ENCODE data around the gene EFCAB8. TPM values are rescaled to one million over a fixed set of nuclear protein-coding genes. Genes with fewer than 3 reads are reported as not detected.
A peak's percentile ranks its signal among the peaks of the same experiment; 100 is the strongest.
"Not testable (repeated sequence)": the region's sequence is repeated elsewhere in the genome, so short reads cannot be mapped to it uniquely, and the experiment has no call there.

Gene EFCAB8
- total RNA-seq, 1 donor from 2014 or later, result 0.29 TPM

DNA sequence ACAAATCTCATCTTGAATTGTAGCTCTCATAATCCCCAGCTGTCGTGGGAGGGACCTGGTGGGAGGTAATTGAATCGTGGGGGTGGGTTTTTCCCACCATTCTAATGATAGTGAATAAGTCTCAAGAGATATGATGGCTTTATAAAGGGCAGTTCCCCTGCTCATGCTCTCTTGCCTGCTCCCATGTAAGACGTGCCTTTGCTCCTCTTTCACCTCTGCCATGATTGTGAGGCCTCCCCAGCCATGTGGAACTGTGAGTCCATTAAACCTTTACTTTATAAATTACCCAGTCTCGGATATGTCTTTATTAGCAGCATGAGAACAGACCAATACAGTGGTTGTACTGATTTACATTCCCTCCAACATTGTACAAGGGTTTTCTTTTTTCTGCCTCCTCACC is 75.9 kb downstream of the EFCAB8 start:
- DNase-seq (ENCODE audit: low spot score, unreplicated experiment), result no peak
- no peaks in the 10 kb centered on the region for H3K27me3 Mint-ChIP-seq

GRCh38 chr20:32941155-32941885 is 82.6 kb downstream of the EFCAB8 start:
- peaks cover 4% of the 10 kb centered on the region for H3K9me3 Mint-ChIP-seq (ENCODE audit: low read depth)
- TF ChIP-seq, protein P1, sequence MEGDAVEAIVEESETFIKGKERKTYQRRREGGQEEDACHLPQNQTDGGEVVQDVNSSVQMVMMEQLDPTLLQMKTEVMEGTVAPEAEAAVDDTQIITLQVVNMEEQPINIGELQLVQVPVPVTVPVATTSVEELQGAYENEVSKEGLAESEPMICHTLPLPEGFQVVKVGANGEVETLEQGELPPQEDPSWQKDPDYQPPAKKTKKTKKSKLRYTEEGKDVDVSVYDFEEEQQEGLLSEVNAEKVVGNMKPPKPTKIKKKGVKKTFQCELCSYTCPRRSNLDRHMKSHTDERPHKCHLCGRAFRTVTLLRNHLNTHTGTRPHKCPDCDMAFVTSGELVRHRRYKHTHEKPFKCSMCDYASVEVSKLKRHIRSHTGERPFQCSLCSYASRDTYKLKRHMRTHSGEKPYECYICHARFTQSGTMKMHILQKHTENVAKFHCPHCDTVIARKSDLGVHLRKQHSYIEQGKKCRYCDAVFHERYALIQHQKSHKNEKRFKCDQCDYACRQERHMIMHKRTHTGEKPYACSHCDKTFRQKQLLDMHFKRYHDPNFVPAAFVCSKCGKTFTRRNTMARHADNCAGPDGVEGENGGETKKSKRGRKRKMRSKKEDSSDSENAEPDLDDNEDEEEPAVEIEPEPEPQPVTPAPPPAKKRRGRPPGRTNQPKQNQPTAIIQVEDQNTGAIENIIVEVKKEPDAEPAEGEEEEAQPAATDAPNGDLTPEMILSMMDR (IDR thresholded peaks at IDR 0.05; ENCODE audit: unreplicated experiment), result no peak
- H3K4me1 Mint-ChIP-seq (ENCODE audit: low read depth), result no peaks in the 10 kb centered on the region
- no peaks in the 10 kb centered on the region for H3K36me3 Mint-ChIP-seq (ENCODE audit: insufficient read depth)
- H3K27me3 Mint-ChIP-seq, result no peaks in the 10 kb centered on the region
- no peak overlapping the region for H3K27ac Mint-ChIP-seq
- DNase-seq (ENCODE audit: low spot score, unreplicated experiment), result no peak
- no peak overlapping the region for H3K4me3 Mint-ChIP-seq (ENCODE audit: low read depth)

More for the DNA sequence above, 75.9 kb downstream of the EFCAB8 start:
- no peaks in the 10 kb centered on the region for H3K4me1 Mint-ChIP-seq (ENCODE audit: low read depth)
- no peak overlapping the region for H3K4me3 Mint-ChIP-seq (ENCODE audit: low read depth)
- H3K36me3 Mint-ChIP-seq (ENCODE audit: insufficient read depth), result no peaks in the 10 kb centered on the region
- H3K9me3 Mint-ChIP-seq (ENCODE audit: low read depth), result no peaks in the 10 kb centered on the region
- TF ChIP-seq, protein P1 (IDR thresholded peaks at IDR 0.05; ENCODE audit: unreplicated experiment), result no peak
- no peak overlapping the region for H3K27ac Mint-ChIP-seq

GRCh38 chr20:32943490-32944052 is 84.8 kb downstream of the EFCAB8 start:
- H3K36me3 Mint-ChIP-seq (ENCODE audit: insufficient read depth), result no peaks in the 10 kb centered on the region
- TF ChIP-seq, protein P1 (IDR thresholded peaks at IDR 0.05; ENCODE audit: unreplicated experiment), result no peak
- DNase-seq (ENCODE audit: low spot score, unreplicated experiment), result no peak
- H3K4me1 Mint-ChIP-seq (ENCODE audit: low read depth), result no peaks in the 10 kb centered on the region
- H3K4me3 Mint-ChIP-seq (ENCODE audit: low read depth), result no peak overlapping the region
- peaks cover 4% of the 10 kb centered on the region for H3K9me3 Mint-ChIP-seq (ENCODE audit: low read depth)
- no peak overlapping the region for H3K27ac Mint-ChIP-seq
- H3K27me3 Mint-ChIP-seq, result no peaks in the 10 kb centered on the region

- Mint-ChIP-seq H3K27ac (no peak overlapping the region), H3K4me3 (ENCODE audit: low read depth) (no peak overlapping the region)
- DNase-seq (ENCODE audit: low spot score, unreplicated experiment), result no peak
Measured at GRCh38 chr20:32945710-32946221, 87.0 kb downstream of the EFCAB8 start.

DNA sequence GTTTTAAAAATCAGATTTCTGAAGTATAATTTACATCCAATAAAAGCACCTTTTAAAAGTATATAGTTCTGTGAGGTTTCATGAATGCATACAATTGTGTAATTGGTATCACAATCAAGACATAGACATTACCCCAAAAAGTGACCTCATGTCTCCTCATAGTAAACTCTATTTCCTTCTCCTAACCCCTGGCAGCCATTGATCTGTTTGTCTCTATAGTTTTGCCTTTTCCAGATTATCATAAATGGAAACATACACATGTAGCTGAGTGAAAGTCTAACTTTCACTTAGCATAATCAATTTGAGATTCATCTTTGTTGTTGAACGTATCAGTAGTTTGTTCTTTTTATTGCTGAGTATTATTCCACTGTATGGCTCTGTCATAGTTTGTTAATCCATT is 87.9 kb downstream of the EFCAB8 start:
- TF ChIP-seq, protein P1 (IDR thresholded peaks at IDR 0.05; ENCODE audit: unreplicated experiment), result no peak
- H3K36me3 Mint-ChIP-seq (ENCODE audit: insufficient read depth), result no peaks in the 10 kb centered on the region
- H3K27ac Mint-ChIP-seq, result no peak overlapping the region

More at GRCh38 chr20:32945710-32946221, 87.0 kb downstream of the EFCAB8 start:
- peaks cover 4% of the 10 kb centered on the region for H3K9me3 Mint-ChIP-seq (ENCODE audit: low read depth)
- peaks cover 6% of the 10 kb centered on the region for H3K27me3 Mint-ChIP-seq
- TF ChIP-seq, protein P1 (IDR thresholded peaks at IDR 0.05; ENCODE audit: unreplicated experiment), result peak; percentile 63
- H3K36me3 Mint-ChIP-seq (ENCODE audit: insufficient read depth), result no peaks in the 10 kb centered on the region
- H3K4me1 Mint-ChIP-seq (ENCODE audit: low read depth), result peaks cover 7% of the 10 kb centered on the region

DNA sequence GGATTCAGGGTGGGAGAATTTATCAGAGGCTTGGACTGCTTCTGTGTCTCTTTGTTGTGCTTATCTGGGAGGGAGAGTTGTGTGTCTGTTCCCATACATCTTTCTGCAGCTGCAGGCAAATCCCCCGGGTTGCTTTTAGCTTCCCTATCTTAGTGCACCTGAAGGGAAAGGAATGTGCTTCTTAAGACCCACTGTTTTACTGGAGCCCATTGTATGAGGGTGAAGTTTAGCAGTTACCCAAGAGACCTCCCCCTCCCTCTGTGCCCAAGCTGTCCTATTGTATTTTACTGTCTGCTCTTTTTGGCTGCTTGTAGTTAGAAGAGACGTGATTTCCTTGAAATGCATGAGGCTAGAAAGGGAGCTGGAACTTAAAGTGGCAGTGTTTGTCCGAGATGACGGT is 91.8 kb downstream of the EFCAB8 start:
- not testable (repeated sequence) for H3K9me3 Mint-ChIP-seq (ENCODE audit: low read depth); H3K36me3 Mint-ChIP-seq (ENCODE audit: insufficient read depth); H3K4me3 Mint-ChIP-seq (ENCODE audit: low read depth); DNase-seq (ENCODE audit: low spot score, unreplicated experiment); H3K27me3 Mint-ChIP-seq
- peak overlapping the region; percentile 51 for H3K27ac Mint-ChIP-seq
- H3K4me1 Mint-ChIP-seq (ENCODE audit: low read depth), result peaks cover 10% of the 10 kb centered on the region

More for the DNA sequence above, 87.9 kb downstream of the EFCAB8 start:
- Mint-ChIP-seq H3K9me3 (ENCODE audit: low read depth) (peaks cover under 1% of the 10 kb centered on the region), H3K27me3 (peaks cover 7% of the 10 kb centered on the region), H3K4me1 (ENCODE audit: low read depth) (peaks cover 10% of the 10 kb centered on the region), H3K4me3 (ENCODE audit: low read depth) (no peak overlapping the region)
- no peak for DNase-seq (ENCODE audit: low spot score, unreplicated experiment)
